NK-92 treated with Interleukin-12 subunit alpha and Interleukin-12 subunit beta, amount 100 ng/mL, for 24 hours (cell line): Measurements from ENCODE around the gene IQCH.
A peak's percentile ranks its signal among the peaks of the same experiment; 100 is the strongest.
"Not testable (repeated sequence)": the region's sequence is repeated elsewhere in the genome, so short reads cannot be mapped to it uniquely, and the experiment has no call there.

Experiments used
- DNase-seq: peaks from one replicate; lab custom pipeline; 2025; lab: John Stamatoyannopoulos, UW

IQCH gene

GRCh38 chr15:67448372-67448771 lies 193.8 kb downstream of the IQCH start:
- DNase-seq: not testable (repeated sequence)

GRCh38 chr15:67453703-67454102 lies 199.1 kb downstream of the IQCH start:
- DNase-seq: not testable (repeated sequence)

GRCh38 chr15:67456677-67457529 lies 202.3 kb downstream of the IQCH start:
- peak; percentile 60 for DNase-seq

- no peak for DNase-seq
Measured at GRCh38 chr15:67458331-67459029, 203.9 kb downstream of the IQCH start.

- DNase-seq: no peak
Measured at GRCh38 chr15:67460521-67460920, 205.9 kb downstream of the IQCH start.

GRCh38 chr15:67461735-67462134 lies 207.1 kb downstream of the IQCH start:
- no peak for DNase-seq

- no peak for DNase-seq
Measured at GRCh38 chr15:67462875-67463274, 208.3 kb downstream of the IQCH start.

- no peak for DNase-seq
Measured at GRCh38 chr15:67463488-67463887, 208.9 kb downstream of the IQCH start.

GRCh38 chr15:67465196-67465952 lies 210.8 kb downstream of the IQCH start:
- DNase-seq: no peak

GRCh38 chr15:67468416-67468815 lies 213.8 kb downstream of the IQCH start:
- DNase-seq: no peak

- no peak for DNase-seq
Measured at GRCh38 chr15:67469680-67470079, 215.1 kb downstream of the IQCH start.

GRCh38 chr15:67472957-67473356 lies 218.4 kb downstream of the IQCH start:
- DNase-seq: no peak

GRCh38 chr15:67474405-67475110 lies 220.0 kb downstream of the IQCH start:
- DNase-seq: no peak

GRCh38 chr15:67479781-67480505 lies 225.4 kb downstream of the IQCH start:
- no peak for DNase-seq

- no peak for DNase-seq
Measured at GRCh38 chr15:67480741-67481140, 226.2 kb downstream of the IQCH start.

- no peak for DNase-seq
Measured at GRCh38 chr15:67481680-67482079, 227.1 kb downstream of the IQCH start.

GRCh38 chr15:67495585-67495984 lies 241.0 kb downstream of the IQCH start:
- DNase-seq: no peak

GRCh38 chr15:67501177-67501835 lies 246.7 kb downstream of the IQCH start:
- DNase-seq: no peak

GRCh38 chr15:67501836-67502461 lies 247.4 kb downstream of the IQCH start:
- no peak for DNase-seq

- no peak for DNase-seq
Measured at GRCh38 chr15:67504056-67504455, 249.5 kb downstream of the IQCH start.
